GM12878 (cell line): ENCODE results near the gene IL6R.

Experiments
- EZH2 ChIP-seq: IDR thresholded peaks from 2 replicates; pipeline ENCODE4 v1.6.1; 2012; ENCODE audit warnings: low read depth, mild to moderate bottlenecking, control low read depth, inconsistent platforms, low read length, borderline replicate concordance; ENCODE audit not compliant: control insufficient read depth
- POLR2A ChIP-seq: IDR thresholded peaks from 2 replicates; pipeline ENCODE4 v1.6.1; 2011; ENCODE audit warnings: low read depth, mild to moderate bottlenecking, low read length
- RELA ChIP-seq: fragments of 450-650 bp; IDR thresholded peaks from 2 replicates; pipeline ENCODE4 v1.8.0; 2014; ENCODE audit warnings: borderline replicate concordance; ENCODE audit not compliant: partially characterized antibody
- TF ChIP-seq, protein P1 (sequence below), 3 experiments: IDR thresholded peaks in 2 of 3; conservative IDR thresholded peaks in 1 of 3; 2 replicates each; pipeline ENCODE4 v1.5.1; 2011; ENCODE audit warnings: low read depth in 3 of 3, low read length in 3 of 3, mild to moderate bottlenecking in 3 of 3, control low read depth in 2 of 3, moderate library complexity in 2 of 3, inconsistent platforms in 1 of 3, mixed read lengths in 1 of 3; ENCODE audit not compliant: control insufficient read depth in 2 of 3, insufficient read depth in 1 of 3; ENCODE audit errors: extremely low read depth in 1 of 3

DNA sequence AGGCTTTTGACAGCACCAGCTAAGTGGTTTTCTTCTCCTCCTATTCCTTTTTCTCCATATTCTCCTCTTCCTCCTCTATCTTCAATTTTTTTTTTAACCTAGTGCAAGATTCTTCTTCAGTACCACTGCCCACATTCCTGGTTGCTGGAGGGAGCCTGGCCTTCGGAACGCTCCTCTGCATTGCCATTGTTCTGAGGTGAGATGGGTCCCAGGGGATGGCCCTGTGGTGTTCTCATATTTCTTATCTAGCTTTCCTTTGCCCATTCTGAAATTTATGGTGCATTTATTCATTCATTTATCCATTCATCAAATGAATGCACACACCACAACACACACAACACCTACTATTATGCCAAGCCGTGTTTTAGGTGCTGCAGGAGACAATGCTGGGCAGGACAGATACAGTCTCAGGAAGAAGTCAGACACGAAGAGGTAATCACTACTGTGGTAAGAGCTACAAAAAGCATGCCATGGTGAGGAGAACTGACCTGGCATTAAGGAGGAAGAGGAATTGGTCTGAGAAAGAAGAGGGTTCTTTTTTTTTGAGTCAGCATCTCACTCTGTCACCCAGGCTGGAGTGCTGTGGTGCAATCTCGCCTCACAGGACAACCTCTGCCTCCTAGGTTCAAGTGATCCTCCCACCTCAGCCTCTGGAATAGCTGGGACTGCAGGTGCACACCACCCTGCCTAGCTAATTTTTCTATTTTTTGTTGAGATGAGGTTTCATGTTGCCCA lies 49.4 kb downstream of the IL6R start:
- TF ChIP-seq, protein P1, sequence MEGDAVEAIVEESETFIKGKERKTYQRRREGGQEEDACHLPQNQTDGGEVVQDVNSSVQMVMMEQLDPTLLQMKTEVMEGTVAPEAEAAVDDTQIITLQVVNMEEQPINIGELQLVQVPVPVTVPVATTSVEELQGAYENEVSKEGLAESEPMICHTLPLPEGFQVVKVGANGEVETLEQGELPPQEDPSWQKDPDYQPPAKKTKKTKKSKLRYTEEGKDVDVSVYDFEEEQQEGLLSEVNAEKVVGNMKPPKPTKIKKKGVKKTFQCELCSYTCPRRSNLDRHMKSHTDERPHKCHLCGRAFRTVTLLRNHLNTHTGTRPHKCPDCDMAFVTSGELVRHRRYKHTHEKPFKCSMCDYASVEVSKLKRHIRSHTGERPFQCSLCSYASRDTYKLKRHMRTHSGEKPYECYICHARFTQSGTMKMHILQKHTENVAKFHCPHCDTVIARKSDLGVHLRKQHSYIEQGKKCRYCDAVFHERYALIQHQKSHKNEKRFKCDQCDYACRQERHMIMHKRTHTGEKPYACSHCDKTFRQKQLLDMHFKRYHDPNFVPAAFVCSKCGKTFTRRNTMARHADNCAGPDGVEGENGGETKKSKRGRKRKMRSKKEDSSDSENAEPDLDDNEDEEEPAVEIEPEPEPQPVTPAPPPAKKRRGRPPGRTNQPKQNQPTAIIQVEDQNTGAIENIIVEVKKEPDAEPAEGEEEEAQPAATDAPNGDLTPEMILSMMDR (IDR thresholded peaks at IDR 0.05 in 2 of 3, conservative IDR thresholded peaks at IDR 0.05 in 1 of 3; ENCODE audit: control insufficient read depth in 2 of 3, extremely low read depth in 1 of 3, insufficient read depth in 1 of 3, low read depth in 3 of 3, low read length in 3 of 3), result no peak
- no peak for TF ChIP-seq RELA
- TF ChIP-seq EZH2, result no peak
- no peak for TF ChIP-seq POLR2A
